SU-DHL-6 (cell line): ENCODE data around the gene GSTO1.

Experiments
- H2AFZ ChIP-seq: fragments of 200-600 bp; sonication (generic); 2 replicates; pipeline ENCODE4 v1.6.1; 2014; ENCODE audit warnings: low read depth, mild to moderate bottlenecking, moderate library complexity, mixed read lengths, antibody characterized with exemption, low read length; ENCODE audit not compliant: severe bottlenecking
- H3F3A ChIP-seq: fragments of 200-600 bp; shearing (Covaris generic); 2 replicates; pipeline ENCODE4 v1.6.0; 2016; ENCODE audit warnings: antibody characterized with exemption, mild to moderate bottlenecking; ENCODE audit not compliant: insufficient read depth
- H3K27ac ChIP-seq: fragments of 200-600 bp; sonication (generic); 2 replicates; pipeline ENCODE4 v1.5.1; 2016; ENCODE audit warnings: low read depth, mild to moderate bottlenecking, low read length, moderate library complexity, mixed read lengths
- H3K27me3 ChIP-seq: fragments of 200-600 bp; sonication (generic), shearing (Covaris generic); 2 replicates; pipeline ENCODE4 v1.6.0; 2014; ENCODE audit warnings: mild to moderate bottlenecking, low read length
- H3K36me3 ChIP-seq: fragments of 200-600 bp; sonication (generic); 2 replicates; pipeline ENCODE4 v1.6.1; 2014; ENCODE audit warnings: mild to moderate bottlenecking, low read length, mixed read lengths
- H3K4me2 ChIP-seq: fragments of 300-600, 200-600 bp; shearing (Covaris generic), sonication (generic); 2 replicates; pipeline ENCODE4 v1.6.0; 2014; ENCODE audit warnings: low read length, low read depth, mild to moderate bottlenecking; ENCODE audit not compliant: poor library complexity, severe bottlenecking
- H3K4me3 ChIP-seq: fragments of 200-600 bp; sonication (generic); 2 replicates; pipeline ENCODE4 v1.5.1; 2014; ENCODE audit warnings: antibody characterized with exemption, low read length, mild to moderate bottlenecking, mixed read lengths; ENCODE audit not compliant: insufficient read depth, poor library complexity, severe bottlenecking
- H3K79me2 ChIP-seq: fragments of 200-600 bp; sonication (generic); 2 replicates; pipeline ENCODE4 v1.6.1; 2014; ENCODE audit warnings: mild to moderate bottlenecking, low read length, moderate library complexity; ENCODE audit not compliant: insufficient read depth
- H3K9ac ChIP-seq: fragments of 200-600 bp; sonication (generic); 2 replicates; pipeline ENCODE4 v1.7.0; 2014; ENCODE audit warnings: mild to moderate bottlenecking, low read length
- H3K9me2 ChIP-seq: fragments of 200-600 bp; sonication (generic); replicated peaks from 2 replicates; pipeline ENCODE4 v1.6.1; 2014; ENCODE audit warnings: low read length; ENCODE audit not compliant: insufficient read depth
- H3K9me3 ChIP-seq: fragments of 200-600 bp; sonication (generic); 2 replicates; pipeline ENCODE4 v1.6.1; 2014; ENCODE audit warnings: low read length, mixed read lengths; ENCODE audit not compliant: insufficient read depth
- H4K20me1 ChIP-seq: fragments of 200-600 bp; sonication (generic); 2 replicates; pipeline ENCODE4 v1.6.1; 2014; ENCODE audit warnings: low read depth, mild to moderate bottlenecking, antibody characterized with exemption, low read length, moderate library complexity, mixed read lengths
- EZH2phosphoT487 ChIP-seq: fragments of 200-600 bp; sonication (generic), shearing (Covaris generic); conservative IDR thresholded peaks from 2 replicates; pipeline ENCODE4 v1.6.1; 2018; ENCODE audit warnings: mild to moderate bottlenecking, antibody characterized with exemption, low read length, moderate library complexity, mixed read lengths
- TF ChIP-seq, protein P1 (sequence below): fragments of 200-600 bp; sonication (generic); IDR thresholded peaks from one replicate; pipeline ENCODE4 v1.5.1; 2017; ENCODE audit warnings: antibody characterized with exemption, mild to moderate bottlenecking, low read length, moderate library complexity; ENCODE audit not compliant: insufficient read depth, poor library complexity, severe bottlenecking

Gene GSTO1

DNA sequence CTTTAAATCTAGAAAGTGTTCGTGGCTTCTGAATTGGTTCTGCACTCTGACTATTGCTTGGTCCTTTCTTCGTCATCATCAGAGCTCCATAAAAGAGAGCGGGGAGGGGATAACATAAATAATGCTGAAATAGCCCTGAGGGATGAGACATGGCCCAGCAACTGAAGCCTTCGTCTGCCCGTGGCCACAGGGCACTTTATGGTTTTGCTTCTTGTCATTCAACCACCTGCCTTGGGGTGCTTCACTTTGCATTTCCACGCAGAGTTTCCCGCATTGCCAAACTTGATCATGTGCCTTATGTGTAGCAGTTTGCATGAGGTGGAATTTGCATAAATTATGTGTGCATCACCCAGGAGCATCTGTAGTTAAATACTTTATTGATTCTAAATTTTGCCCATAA lies 30.2 kb downstream of the GSTO1 start:
- no peak overlapping the region for H2AFZ ChIP-seq
- H3K9me2 ChIP-seq = no peaks in the 10 kb centered on the region
- no peaks in the 10 kb centered on the region for H3K9me3 ChIP-seq
- H3K27me3 ChIP-seq = no peaks in the 10 kb centered on the region
- H3K9ac ChIP-seq = no peak overlapping the region
- H3K4me2 ChIP-seq = no peak overlapping the region
- no peaks in the 10 kb centered on the region for H4K20me1 ChIP-seq
- TF ChIP-seq, protein P1, sequence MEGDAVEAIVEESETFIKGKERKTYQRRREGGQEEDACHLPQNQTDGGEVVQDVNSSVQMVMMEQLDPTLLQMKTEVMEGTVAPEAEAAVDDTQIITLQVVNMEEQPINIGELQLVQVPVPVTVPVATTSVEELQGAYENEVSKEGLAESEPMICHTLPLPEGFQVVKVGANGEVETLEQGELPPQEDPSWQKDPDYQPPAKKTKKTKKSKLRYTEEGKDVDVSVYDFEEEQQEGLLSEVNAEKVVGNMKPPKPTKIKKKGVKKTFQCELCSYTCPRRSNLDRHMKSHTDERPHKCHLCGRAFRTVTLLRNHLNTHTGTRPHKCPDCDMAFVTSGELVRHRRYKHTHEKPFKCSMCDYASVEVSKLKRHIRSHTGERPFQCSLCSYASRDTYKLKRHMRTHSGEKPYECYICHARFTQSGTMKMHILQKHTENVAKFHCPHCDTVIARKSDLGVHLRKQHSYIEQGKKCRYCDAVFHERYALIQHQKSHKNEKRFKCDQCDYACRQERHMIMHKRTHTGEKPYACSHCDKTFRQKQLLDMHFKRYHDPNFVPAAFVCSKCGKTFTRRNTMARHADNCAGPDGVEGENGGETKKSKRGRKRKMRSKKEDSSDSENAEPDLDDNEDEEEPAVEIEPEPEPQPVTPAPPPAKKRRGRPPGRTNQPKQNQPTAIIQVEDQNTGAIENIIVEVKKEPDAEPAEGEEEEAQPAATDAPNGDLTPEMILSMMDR = no peak
- no peak for TF ChIP-seq EZH2phosphoT487
- H3K27ac ChIP-seq = no peak overlapping the region
- H3K4me3 ChIP-seq = no peak overlapping the region
- H3K36me3 ChIP-seq = no peaks in the 10 kb centered on the region
- no peaks in the 10 kb centered on the region for H3F3A ChIP-seq
- no peaks in the 10 kb centered on the region for H3K79me2 ChIP-seq

GRCh38 chr10:104286939-104287338 lies 32.2 kb downstream of the GSTO1 start:
- Histone ChIP-seq H3K4me2 (no peak overlapping the region), H3K9me2 (no peaks in the 10 kb centered on the region)

GRCh38 chr10:104288355-104288754 lies 33.7 kb downstream of the GSTO1 start:
- no peak overlapping the region for H3K4me3 ChIP-seq
- H3K9me3 ChIP-seq = no peaks in the 10 kb centered on the region
- H3K27me3 ChIP-seq = no peaks in the 10 kb centered on the region
- H2AFZ ChIP-seq = no peak overlapping the region
- H3K9ac ChIP-seq = no peak overlapping the region
- no peak overlapping the region for H3K27ac ChIP-seq
- no peaks in the 10 kb centered on the region for H3F3A ChIP-seq
- no peaks in the 10 kb centered on the region for H3K79me2 ChIP-seq
- no peak overlapping the region for H3K4me2 ChIP-seq
- no peaks in the 10 kb centered on the region for H3K36me3 ChIP-seq
- no peak for TF ChIP-seq EZH2phosphoT487
- TF ChIP-seq, protein P1 = no peak
- H4K20me1 ChIP-seq = no peaks in the 10 kb centered on the region
- H3K9me2 ChIP-seq = no peaks in the 10 kb centered on the region

More at GRCh38 chr10:104286939-104287338, 32.2 kb downstream of the GSTO1 start:
- no peak overlapping the region for H3K27ac ChIP-seq
- no peaks in the 10 kb centered on the region for H3F3A ChIP-seq
- no peaks in the 10 kb centered on the region for H3K9me3 ChIP-seq
- H3K27me3 ChIP-seq = no peaks in the 10 kb centered on the region
- TF ChIP-seq, protein P1 = no peak
- TF ChIP-seq EZH2phosphoT487 = no peak
- no peaks in the 10 kb centered on the region for H3K79me2 ChIP-seq
- H2AFZ ChIP-seq = no peak overlapping the region
- H4K20me1 ChIP-seq = no peaks in the 10 kb centered on the region
- no peak overlapping the region for H3K9ac ChIP-seq
- H3K4me3 ChIP-seq = no peak overlapping the region
- H3K36me3 ChIP-seq = no peaks in the 10 kb centered on the region
